Activated CD4-positive, alpha-beta T cell treated with anti-CD3 and anti-CD28 coated beads for 4 hours (primary cell): ENCODE measurements around the gene ETS1.

Source experiments
- DNase-seq, 2 donors: peaks; one replicate each; pipeline ENCODE4 v3.0.0-alpha.2; 2020

ETS1 gene

GRCh38 chr11:128499613-128500253 is 87.6 kb downstream of the ETS1 start:
- DNase-seq = no peak

- DNase-seq = no peak
Measured at GRCh38 chr11:128498721-128499245, 88.6 kb downstream of the ETS1 start.

GRCh38 chr11:128497776-128498095 is 89.6 kb downstream of the ETS1 start:
- no peak for DNase-seq

GRCh38 chr11:128497061-128497775 is 90.1 kb downstream of the ETS1 start:
- no peak for DNase-seq

- DNase-seq = no peak
Measured at GRCh38 chr11:128496692-128497060, 90.7 kb downstream of the ETS1 start.

- no peak for DNase-seq
Measured at GRCh38 chr11:128496249-128496648, 91.1 kb downstream of the ETS1 start.

GRCh38 chr11:128494418-128495332 is 92.7 kb downstream of the ETS1 start:
- DNase-seq = no peak

GRCh38 chr11:128493570-128493965 is 93.8 kb downstream of the ETS1 start:
- no peak for DNase-seq

GRCh38 chr11:128492903-128493569 is 94.3 kb downstream of the ETS1 start:
- no peak for DNase-seq

- no peak for DNase-seq
Measured at GRCh38 chr11:128492461-128492860, 94.9 kb downstream of the ETS1 start.

GRCh38 chr11:128491195-128491936 is 96.0 kb downstream of the ETS1 start:
- no peak for DNase-seq

GRCh38 chr11:128490092-128490491 is 97.3 kb downstream of the ETS1 start:
- no peak for DNase-seq

- DNase-seq = peak in 1 of 2 donors; percentile 46
Measured at GRCh38 chr11:128488471-128488870, 98.9 kb downstream of the ETS1 start.

- no peak for DNase-seq
Measured at GRCh38 chr11:128487978-128488377, 99.4 kb downstream of the ETS1 start.

- DNase-seq = no peak
Measured at GRCh38 chr11:128484172-128484571, 103.2 kb downstream of the ETS1 start.

GRCh38 chr11:128483211-128483788 is 104.1 kb downstream of the ETS1 start:
- no peak for DNase-seq

GRCh38 chr11:128482512-128483191 is 104.7 kb downstream of the ETS1 start:
- no peak for DNase-seq

- DNase-seq = no peak
Measured at GRCh38 chr11:128482092-128482491, 105.3 kb downstream of the ETS1 start.

GRCh38 chr11:128481135-128481534 is 106.2 kb downstream of the ETS1 start:
- no peak for DNase-seq

- DNase-seq = no peak
Measured at GRCh38 chr11:128480665-128481064, 106.7 kb downstream of the ETS1 start.

GRCh38 chr11:128480066-128480465 is 107.3 kb downstream of the ETS1 start:
- DNase-seq = no peak
